HG03039 (cell line): ENCODE measurements around the gene TCF7L2.

ENCODE experiments used
- ATAC-seq: cut with Tn5 transposase; IDR thresholded peaks from one replicate; pipeline ENCODE4 v1.9.1; 2021; ENCODE audit warnings: mild to moderate bottlenecking, moderate library complexity; ENCODE audit not compliant: unreplicated experiment

The TCF7L2 gene

DNA sequence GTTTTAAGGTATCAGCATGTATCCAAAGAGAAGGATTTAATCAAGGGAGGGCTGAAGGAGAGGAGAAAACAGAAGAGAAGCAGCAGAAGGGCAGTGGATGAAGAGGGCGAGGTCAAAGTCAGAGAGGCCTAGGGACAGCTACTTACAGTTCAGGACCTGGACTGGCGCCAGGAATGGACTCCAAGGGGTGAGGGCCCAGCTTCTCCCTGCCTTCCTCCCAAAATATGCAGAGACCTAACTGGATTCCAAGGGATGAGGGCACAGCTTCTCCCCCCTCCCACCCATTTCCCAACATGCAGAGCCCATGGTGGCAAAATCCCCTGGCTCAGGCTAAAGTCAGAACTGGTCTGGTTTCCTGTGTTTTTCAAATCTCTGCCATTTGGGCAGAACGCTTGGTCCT, 3.4 kb upstream of the TCF7L2 start:
- ATAC-seq, result no peak

- ATAC-seq, result no peak
These were observed 1.9 kb upstream of the TCF7L2 start for GRCh38 chr10:112948196-112948595.

DNA sequence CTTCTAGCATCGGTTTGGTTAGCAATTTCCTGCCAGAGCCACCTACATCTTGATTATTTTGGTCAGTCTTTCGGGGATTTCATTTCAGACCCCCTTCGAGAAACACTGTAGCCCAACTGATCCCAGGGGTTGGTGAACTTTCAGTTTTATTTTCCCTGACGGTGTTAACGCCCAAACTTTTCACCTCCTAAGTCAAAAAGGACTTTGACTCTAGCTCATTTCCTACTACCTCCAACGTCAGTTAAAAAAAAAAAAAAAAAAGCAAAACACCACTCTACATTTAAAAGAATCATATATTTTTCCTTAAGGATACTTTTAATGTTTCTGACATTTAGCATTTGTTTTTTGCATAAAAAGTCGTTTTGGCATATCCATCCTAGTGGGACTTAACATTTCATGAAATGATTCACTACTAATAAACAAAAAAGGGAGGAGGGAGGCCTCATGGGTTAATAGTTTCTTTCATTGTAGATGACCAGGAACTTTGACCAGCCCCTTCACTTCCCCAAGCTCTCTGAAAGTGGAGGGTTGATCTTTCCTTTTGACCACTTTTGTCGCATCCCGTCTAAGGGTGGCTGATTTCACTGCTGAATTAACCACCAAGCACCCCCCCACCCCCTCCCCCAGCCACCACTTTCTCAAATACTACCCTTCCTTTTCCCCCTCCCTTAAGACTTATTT, 764 bp upstream of the TCF7L2 start:
- no peak for ATAC-seq

GRCh38 chr10:112950714-112951358, 789 bp downstream of the TCF7L2 start:
- ATAC-seq, result no peak

DNA sequence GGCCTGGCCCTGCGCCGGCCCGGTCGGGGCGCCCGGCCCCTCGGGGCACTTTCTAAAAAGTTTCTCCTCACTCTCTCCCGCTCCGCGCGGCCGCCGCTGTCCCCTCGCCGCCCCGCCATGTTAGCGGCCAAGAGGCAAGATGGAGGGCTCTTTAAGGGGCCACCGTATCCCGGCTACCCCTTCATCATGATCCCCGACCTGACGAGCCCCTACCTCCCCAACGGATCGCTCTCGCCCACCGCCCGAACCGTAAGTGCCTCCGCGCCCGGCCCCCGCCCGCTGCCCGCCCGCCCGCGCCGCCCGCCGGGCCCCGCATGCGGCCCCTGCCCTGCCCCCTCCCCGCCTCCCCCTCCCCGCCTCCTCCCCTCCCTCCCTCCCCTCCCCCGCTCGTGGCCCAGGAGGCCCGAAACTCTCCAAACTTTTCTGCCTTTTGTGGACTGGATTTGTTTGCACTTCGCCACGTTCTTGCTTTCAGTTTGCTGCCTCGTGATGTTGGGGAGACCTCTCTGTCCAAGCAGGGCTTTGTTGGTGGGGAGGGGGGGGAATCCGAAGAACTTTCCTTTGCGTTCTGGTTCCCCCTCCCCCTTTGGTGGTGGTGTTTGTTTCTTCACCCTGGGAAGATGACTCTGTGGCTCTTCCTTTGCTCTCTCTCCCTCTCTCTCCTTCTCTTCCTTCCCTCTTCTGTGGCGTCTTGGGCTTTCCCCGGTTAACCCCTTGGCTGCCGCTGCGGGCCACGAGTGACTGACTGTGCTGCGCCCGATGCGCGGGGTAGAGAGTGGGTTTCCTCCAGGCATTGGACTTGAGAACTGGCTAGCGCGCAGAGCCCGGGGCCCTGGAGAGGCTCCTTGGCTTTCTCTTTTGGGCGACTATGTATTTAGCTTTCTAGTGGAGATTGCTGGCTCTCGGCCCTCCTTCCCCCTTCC, 1.6 kb downstream of the TCF7L2 start:
- ATAC-seq, result no peak

GRCh38 chr10:112952282-112953173, 2.5 kb downstream of the TCF7L2 start:
- ATAC-seq, result no peak

DNA sequence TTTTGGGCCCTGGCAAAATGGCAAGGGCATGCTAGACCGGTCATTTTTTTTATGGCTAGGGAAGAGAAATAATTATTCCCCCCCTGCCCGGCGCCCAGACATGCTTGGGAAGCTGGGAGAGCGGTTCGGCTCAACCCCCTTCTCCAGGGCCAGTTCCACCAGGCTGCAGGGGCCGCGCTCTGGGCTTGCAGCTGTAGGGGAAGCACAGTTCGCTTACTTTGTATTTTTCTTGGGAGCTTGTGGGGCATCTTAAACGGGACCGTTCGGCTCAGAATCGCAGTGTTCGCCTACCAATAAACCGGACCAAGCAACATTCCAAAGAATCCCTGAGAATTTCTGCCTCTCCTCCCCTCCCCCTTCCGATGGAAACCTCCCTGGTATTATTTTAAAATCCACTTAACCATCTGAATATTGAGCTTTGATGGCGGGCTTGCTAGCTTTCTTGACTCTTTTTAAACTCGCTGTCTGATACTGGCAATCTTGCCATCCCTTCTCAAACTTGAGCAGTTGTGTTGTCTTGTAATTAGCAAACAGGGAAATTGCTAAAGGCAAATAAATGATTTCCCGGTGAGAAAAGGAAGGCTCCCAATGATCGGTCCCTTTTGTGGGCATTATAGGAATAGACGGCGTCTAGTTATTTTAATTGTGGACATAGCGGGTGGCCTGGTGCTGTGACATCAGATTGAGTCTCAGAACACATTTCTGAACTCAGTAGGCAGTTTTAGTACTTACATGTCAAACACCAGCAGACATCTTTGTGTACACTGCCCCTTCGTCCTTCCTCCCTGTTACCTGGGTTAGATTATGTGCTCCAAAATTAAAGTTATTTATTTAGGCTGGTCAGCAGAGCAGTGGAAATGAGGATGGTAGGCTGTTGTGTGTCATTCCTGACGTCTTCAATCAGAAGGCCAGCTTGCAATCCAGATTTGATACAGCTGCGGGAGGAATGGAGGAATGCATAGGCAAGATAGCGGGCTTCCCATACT, 3.4 kb downstream of the TCF7L2 start:
- ATAC-seq, result no peak

- no peak for ATAC-seq
These were observed 5.0 kb downstream of the TCF7L2 start for GRCh38 chr10:112954974-112955581.

- ATAC-seq, result no peak
These were observed 5.8 kb downstream of the TCF7L2 start for GRCh38 chr10:112955582-112956421.

- ATAC-seq, result no peak
These were observed 6.7 kb downstream of the TCF7L2 start for GRCh38 chr10:112956631-112957350.

DNA sequence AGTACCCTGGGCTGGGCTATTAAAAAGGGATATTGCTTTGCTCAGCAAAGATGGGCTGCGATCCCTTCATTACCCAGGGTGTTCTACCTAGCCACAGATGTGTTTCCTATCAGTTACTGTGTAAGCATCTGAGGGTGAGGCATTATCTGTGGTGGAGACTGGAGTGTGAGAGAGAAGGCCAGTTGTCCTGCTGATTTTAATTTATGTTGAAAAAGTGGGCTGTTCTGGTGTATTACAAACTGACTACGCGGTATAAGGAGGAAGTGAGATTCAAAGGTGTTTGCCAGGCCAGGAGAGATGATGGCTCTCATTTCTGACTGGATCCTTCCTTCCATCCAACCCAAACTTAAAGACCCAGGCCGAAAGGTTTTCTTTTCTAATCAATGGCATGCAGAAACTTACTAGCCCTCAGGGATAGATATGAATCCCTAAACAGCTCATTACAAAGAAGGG, 7.6 kb downstream of the TCF7L2 start:
- no peak for ATAC-seq

DNA sequence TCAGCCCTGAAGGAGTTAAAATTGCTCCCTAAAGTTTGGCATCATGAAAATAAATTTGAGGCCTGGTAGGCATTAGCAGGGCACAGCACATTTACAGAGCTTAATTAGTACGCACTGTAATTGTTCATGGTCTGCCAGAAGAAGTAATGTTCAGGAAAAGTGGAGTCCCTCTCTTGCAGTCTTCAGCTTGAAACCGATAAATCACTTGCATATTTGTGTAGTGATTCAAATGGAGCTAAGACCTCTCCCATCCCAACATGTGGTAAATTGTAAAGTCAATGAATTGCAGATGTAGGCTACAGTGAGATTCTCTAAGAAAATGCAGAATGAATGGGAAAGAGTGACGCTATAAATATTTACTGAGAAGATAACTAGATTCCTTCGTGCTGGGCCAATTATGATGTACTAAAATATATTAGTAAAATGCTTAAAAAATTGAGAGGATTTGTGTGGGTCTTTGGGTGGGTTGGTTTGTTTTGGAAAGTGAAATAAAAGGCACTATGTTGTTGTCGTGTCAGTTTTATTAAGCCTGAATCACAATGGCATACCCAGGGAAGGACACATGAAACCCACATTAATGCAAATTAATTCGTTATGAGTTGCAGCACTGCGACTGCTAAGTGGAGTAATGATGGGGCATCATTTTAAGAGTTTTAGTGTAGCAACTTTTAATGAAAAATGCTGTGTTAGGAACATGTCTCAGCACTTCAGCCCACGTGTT, 8.4 kb downstream of the TCF7L2 start:
- ATAC-seq, result no peak

GRCh38 chr10:112959207-112959838, 9.3 kb downstream of the TCF7L2 start:
- no peak for ATAC-seq

DNA sequence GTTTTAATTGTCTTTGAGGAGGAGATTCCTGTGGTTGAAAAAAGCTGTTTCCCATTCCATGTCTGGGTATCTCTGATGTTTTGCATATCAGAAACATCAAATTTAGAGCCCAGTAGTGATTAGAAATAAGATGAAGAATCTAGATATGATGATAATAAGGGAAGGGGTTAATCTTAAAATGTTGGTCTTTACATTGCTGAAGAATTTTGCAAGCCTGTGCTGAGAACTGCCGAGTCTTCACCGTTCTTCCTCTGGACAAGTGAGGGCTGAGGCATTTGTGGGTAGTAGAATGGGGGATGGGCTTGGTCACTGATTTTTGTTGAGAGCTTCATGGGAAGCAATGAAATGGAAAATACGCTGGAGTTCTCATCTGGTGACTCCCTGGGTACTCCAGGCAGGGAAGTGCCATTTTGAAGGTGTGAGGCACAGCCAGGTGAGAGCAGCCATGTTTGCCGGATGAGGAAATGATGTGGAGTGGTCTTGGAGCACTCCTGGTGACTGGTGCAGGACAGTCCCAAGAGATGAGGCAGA, 10.2 kb downstream of the TCF7L2 start:
- ATAC-seq, result no peak

DNA sequence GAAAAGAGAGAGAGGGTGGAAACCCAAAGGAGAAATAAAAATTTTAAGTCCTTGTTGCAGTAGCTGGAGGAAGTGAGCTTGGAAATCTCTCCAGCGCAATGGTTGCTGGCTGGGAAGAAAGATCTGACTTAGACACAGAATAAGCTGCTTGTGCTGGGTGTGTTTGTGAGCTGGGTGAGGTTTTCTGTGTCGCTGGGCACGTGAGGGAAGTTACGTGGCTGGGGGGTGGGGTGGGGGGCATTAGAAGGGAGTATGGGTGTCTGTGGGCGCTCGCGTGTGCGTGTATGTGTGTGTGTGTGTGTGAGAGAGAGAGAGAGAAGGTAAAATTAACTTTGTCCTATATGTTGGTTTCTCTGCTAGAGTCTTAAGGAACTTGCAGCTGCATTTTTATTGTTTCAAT, 11.6 kb downstream of the TCF7L2 start:
- no peak for ATAC-seq

DNA sequence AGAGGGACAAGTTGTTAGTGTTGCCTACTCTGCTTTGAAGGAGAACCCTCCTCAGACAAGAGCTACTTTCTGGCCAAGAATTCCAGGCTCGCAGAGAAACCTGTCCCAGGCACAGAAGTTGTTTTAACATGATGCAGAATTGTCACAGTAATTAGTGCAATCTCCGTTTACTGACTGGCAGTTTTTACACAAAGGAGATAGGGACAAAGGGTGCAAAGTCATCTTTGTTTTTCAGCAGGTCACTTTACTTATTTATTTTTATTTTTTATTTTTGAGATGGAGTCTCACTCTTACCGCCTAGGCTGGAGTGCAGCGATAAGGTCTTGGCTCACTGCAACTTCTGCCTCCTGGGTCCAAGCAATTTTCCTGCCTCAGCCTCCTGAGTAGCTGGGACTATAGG, 12.3 kb downstream of the TCF7L2 start:
- no peak for ATAC-seq
